Mesodermal cell (in vitro differentiated cells): Measurements from ENCODE around the gene SH2D4B.

ENCODE experiments used
- H3K27ac ChIP-seq: 2 replicates; pipeline ENCODE4 v1.7.0; 2013; ENCODE audit warnings: mild to moderate bottlenecking, low read depth, low read length, moderate library complexity; ENCODE audit not compliant: severe bottlenecking
- H3K36me3 ChIP-seq: 2 replicates; pipeline ENCODE4 v1.7.1; 2013; ENCODE audit warnings: mild to moderate bottlenecking, low read length, moderate library complexity; ENCODE audit not compliant: control insufficient read depth, insufficient read depth
- H3K4me1 ChIP-seq: one replicate; pipeline ENCODE4 v1.7.1; 2013; ENCODE audit warnings: mild to moderate bottlenecking, low read length; ENCODE audit not compliant: insufficient read depth, control insufficient read depth, poor library complexity, severe bottlenecking
- H3K4me3 ChIP-seq: 2 replicates; pipeline ENCODE4 v1.7.0; 2013; ENCODE audit warnings: low read length, control low read depth, mild to moderate bottlenecking; ENCODE audit not compliant: insufficient read depth, poor library complexity, severe bottlenecking; ENCODE audit errors: extremely low read depth
- H3K9me3 ChIP-seq: 2 replicates; pipeline ENCODE4 v1.7.1; 2013; ENCODE audit warnings: mild to moderate bottlenecking, low read length, moderate library complexity; ENCODE audit not compliant: control insufficient read depth
- WGBS, 2 experiments: methylation state at CpG; one replicate each; pipeline ENCODE4 v1.1.5; 2013; ENCODE audit warnings: missing lambda C conversion rate in 2 of 2; ENCODE audit not compliant: insufficient coverage in 2 of 2; 5-methylcytosine and 5-hydroxymethylcytosine counted together

The SH2D4B gene

DNA sequence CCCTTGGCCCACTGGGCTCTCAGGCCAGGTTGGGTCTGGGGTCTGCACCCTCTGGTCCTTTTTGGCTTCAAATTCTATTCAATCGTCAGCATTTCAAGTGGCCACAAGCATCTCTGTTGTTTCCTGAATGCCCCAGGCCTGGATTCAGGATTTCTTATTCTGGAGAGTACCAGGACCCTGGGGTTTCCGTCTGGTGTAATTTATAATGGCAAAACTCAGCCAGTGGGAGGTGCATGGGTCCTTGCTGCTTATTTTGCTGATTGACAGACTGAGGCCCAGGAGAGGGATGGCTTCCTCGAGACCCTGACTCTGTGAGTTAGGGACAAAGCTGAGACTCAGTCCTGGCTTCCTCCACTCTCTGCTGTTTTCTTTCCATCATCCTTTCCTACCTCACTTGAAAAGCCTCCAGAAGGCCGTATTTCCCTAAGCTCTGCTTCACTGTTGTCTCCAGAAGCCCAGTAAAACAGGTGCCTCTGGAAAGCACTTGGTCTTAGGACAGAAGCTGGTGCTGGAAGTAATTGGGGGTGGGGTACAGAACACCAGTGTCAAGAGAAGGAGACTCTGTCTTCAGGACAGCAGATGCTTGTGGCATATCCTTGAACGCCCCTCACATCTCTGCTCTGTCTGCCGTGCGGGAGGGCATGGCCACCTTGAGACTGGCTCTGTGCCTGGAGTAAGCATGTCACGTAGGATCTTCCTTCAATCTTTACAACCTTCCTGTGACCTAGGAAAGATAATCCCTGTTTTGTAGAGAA lies 39.4 kb upstream of the SH2D4B start:
- WGBS, 2 experiments, result 86 to 92% methylated on average over 8 of the region's 8 CpGs
- Histone ChIP-seq H3K9me3 (no peaks in the 10 kb centered on the region), H3K27ac (peak overlapping the region; percentile 91), H3K4me1 (peaks cover 59% of the 10 kb centered on the region), H3K4me3 (no peak overlapping the region), H3K36me3 (peaks cover 42% of the 10 kb centered on the region)

DNA sequence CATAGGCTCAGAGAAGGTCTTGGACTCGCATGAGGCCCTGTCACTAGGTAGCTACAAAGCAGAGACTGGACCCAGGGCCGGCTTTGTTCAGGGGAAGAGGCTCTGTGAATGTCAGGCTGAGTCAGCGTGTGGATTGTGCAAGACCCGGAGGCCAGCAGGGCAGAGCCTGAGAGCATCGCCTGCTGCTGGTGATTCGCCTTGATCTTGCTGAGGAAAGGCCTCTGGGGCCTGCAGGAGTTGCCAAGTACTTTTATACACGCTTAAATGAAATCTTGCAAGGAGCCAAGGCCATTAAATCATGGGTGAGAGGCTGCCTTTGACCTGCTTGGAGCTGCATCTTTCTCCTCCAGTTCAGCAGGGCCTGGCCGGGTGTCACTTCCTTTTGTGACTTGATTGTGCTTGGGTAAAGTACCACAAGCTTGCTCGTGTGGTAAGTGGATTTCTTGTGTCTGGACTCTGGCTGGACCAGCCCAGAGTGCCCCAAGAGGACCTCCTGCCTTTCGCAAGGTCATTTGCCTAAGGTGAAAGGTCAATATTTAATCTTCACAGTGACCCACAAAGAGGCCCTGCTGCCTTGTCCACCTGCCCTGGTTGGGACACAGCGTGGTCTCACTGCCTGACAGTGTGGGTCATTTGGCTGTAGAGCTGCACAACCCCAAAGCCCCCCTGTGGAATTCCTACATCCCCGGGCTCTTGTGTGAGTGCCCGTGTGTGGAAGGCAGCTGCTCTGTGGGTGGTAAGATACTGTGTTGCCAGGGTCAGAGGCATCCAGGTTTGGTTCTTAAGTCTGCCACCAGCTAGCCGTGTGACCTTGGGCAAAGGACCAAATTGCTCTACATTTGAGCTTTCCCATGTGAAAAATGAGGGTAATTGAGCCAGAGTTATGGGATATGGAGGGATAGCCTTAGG lies 38.6 kb upstream of the SH2D4B start:
- H3K4me3 ChIP-seq, result no peak overlapping the region
- H3K9me3 ChIP-seq, result no peaks in the 10 kb centered on the region
- WGBS, 2 experiments, result 74 to 80% methylated on average over 9 to 13 of the region's 14 CpGs
- H3K4me1 ChIP-seq, result peaks cover 67% of the 10 kb centered on the region
- peaks cover 34% of the 10 kb centered on the region for H3K36me3 ChIP-seq
- H3K27ac ChIP-seq, result peak overlapping the region; percentile 91

GRCh38 chr10:80500572-80501380 lies 36.9 kb upstream of the SH2D4B start:
- Histone ChIP-seq H3K4me3 (no peak overlapping the region), H3K4me1 (peaks cover 84% of the 10 kb centered on the region), H3K27ac (no peak overlapping the region), H3K36me3 (peaks cover 17% of the 10 kb centered on the region), H3K9me3 (no peaks in the 10 kb centered on the region)
- 95% methylated on average over 8 to 9 of the region's 14 CpGs for WGBS, 2 experiments

- H3K36me3 ChIP-seq, result peaks cover 13% of the 10 kb centered on the region
- no peaks in the 10 kb centered on the region for H3K9me3 ChIP-seq
- H3K4me1 ChIP-seq, result peaks cover 89% of the 10 kb centered on the region
- H3K27ac ChIP-seq, result peak overlapping the region; percentile 48
- no peak overlapping the region for H3K4me3 ChIP-seq
- 92 to 100% methylated on average over 1 to 2 of the region's 3 CpGs for WGBS, 2 experiments
Observed at GRCh38 chr10:80501381-80501912, 36.3 kb upstream of the SH2D4B start.

DNA sequence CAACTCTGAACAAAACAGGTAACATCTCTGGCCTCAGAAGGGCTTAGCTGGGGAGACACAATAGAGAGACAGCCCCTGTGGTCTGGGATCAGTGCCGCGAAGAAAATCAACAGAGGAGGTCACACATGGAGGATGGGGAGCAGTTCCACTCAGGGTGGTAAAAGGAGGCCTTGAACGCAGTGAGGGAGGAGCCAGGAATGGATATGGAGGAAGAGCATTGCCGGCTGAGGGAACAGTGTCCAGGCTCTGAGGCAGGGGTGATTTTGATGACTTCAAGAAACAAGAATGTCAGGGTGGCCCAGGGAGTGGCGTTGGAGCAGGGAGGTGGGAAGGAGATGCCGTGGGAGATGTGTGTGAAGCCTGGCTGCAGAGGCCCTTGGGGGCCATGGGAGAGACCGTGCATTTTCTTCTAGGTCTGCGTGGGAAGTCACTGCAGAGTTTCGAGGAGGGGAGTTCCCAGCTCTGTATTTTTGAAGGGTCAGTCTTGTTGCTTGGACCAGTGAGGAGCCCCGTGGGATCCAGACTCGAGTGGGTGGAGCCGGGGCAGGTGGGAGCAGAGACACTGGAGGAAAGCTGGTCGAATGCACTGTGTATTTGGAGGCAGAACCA lies 35.7 kb upstream of the SH2D4B start:
- Histone ChIP-seq H3K9me3 (no peaks in the 10 kb centered on the region), H3K4me1 (peaks cover 95% of the 10 kb centered on the region)

GRCh38 chr10:80502621-80503583 lies 34.8 kb upstream of the SH2D4B start:
- no peaks in the 10 kb centered on the region for H3K9me3 ChIP-seq

More for the DNA sequence above, 35.7 kb upstream of the SH2D4B start:
- Histone ChIP-seq H3K36me3 (peaks cover 16% of the 10 kb centered on the region), H3K27ac (peak overlapping the region; percentile 48), H3K4me3 (no peak overlapping the region)
- WGBS, 2 experiments, result 91 to 92% methylated on average over 11 to 13 of the region's 13 CpGs

DNA sequence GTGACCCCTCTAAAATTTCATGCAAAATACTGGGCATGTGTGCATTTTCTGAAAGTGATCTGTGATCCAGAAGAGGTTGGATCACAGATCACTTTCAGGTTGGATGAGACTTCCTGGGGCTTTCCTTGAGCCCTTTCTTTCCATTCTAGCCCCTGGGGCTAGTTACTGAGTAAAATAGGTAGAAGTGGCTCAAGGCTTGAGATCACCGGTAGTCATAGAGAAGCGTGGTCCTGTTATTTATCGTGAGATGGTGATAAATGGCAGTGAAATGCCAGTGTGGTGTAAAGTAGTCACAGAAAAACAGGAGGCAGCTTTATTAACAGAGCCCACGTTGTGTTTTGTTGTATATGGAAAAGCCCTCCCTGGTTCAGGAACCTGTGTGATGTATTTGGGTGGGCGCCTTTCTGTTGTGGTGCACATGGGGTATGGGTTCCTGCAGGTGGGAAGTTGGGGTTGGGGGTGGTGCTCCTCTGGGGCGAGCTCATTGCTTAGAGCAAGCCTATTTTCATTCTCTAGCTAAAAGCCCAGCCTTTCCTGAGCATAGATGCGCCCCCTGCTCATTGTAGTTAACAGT lies 34.0 kb upstream of the SH2D4B start:
- H3K27ac ChIP-seq, result peak overlapping the region; percentile 37
- 79 to 85% methylated on average over 4 to 5 of the region's 7 CpGs for WGBS, 2 experiments

More at GRCh38 chr10:80502621-80503583, 34.8 kb upstream of the SH2D4B start:
- H3K4me3 ChIP-seq, result no peak overlapping the region
- peaks cover 22% of the 10 kb centered on the region for H3K36me3 ChIP-seq
- peaks cover 94% of the 10 kb centered on the region for H3K4me1 ChIP-seq
- peak overlapping the region; percentile 37 for H3K27ac ChIP-seq
- WGBS, 2 experiments, result 90 to 94% methylated on average over 11 to 13 of the region's 13 CpGs

GRCh38 chr10:80504158-80504811 lies 33.4 kb upstream of the SH2D4B start:
- Histone ChIP-seq H3K9me3 (no peaks in the 10 kb centered on the region), H3K36me3 (peaks cover 29% of the 10 kb centered on the region), H3K4me3 (no peak overlapping the region), H3K4me1 (peaks cover 92% of the 10 kb centered on the region), H3K27ac (peak overlapping the region; percentile 37)
- WGBS, 2 experiments, result 87 to 94% methylated on average over 3 to 5 of the region's 7 CpGs

More for the DNA sequence above, 34.0 kb upstream of the SH2D4B start:
- Histone ChIP-seq H3K36me3 (peaks cover 27% of the 10 kb centered on the region), H3K4me3 (no peak overlapping the region), H3K4me1 (peaks cover 92% of the 10 kb centered on the region), H3K9me3 (no peaks in the 10 kb centered on the region)
